HG02642 (cell line): ENCODE data around the gene ZNF230.

Source experiments
- ATAC-seq: cut with Tn5 transposase; IDR thresholded peaks from one replicate; pipeline ENCODE4 v1.9.1; 2021; ENCODE audit warnings: mild to moderate bottlenecking; ENCODE audit not compliant: unreplicated experiment, poor library complexity

ZNF230 gene

GRCh38 chr19:44032001-44032610 is 29.3 kb downstream of the ZNF230 start:
- ATAC-seq = no peak

GRCh38 chr19:44042147-44042546 is 39.4 kb downstream of the ZNF230 start:
- no peak for ATAC-seq

GRCh38 chr19:44050740-44051649 is 48.2 kb downstream of the ZNF230 start:
- peak; percentile 35 for ATAC-seq

DNA sequence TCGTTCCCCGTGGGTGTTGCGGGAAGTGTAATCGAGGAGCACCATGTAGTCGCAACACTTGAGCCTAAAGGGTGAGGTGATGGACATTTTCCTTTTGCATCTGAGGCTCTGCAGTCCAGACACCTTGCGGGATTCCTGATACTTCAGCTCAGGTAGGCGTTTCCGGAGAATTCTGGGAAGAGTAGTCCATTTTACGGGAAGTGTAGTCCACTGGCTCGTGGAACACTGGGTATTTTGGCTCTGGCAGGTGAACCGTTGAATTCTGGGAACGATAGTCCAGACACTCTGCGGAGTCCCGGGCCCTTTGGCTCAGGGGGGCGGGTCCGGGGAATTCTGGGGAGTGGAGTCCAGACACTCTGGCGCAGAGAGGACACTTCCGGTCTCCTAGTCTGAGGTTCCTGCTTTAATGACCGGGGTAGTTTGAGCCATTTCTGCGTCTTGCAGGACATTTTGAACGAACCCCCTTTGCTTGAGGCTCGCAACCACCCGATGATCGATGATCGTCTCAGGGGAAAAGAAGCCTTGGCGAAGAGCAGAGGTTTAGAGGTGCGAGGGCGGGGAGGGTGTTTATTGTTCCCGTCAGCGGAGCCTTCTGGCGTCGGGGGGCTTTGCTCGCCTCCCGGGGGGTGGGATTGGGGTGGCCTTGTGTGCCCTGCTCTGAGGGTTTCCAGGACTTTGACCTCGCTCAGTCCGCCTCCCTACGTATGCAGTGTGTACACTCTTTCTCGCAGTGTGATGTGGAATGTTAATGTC is 49.1 kb downstream of the ZNF230 start, which contains the start of gene ZNF223:
Gene ZNF223 (plus strand): TSS at position 387 of the 753 bp plus-strand sequence. CDS start 3,141 bp downstream, outside the sequence.
- peak; percentile 85 for ATAC-seq

- ATAC-seq = no peak
Measured at GRCh38 chr19:44055870-44056269, 53.1 kb downstream of the ZNF230 start.

DNA sequence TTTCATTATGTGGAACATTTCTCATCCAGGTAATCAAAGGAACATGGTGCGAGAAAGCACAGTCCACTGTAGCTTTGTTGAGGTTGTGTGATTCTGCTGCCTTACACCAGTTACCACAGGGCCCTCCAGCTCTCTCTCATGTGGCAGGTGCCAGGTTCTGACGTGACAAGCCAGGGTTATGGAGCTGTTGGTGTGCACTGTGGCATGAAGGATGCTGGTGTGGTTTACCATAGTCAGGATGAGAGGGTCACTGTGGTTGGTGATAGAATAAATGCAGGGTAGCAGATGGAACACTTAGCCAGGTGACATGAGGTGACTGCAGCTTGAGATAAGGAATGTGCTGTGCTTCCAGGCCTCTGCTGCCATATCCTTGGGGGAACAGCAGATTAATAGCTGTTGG is 56.5 kb downstream of the ZNF230 start:
- no peak for ATAC-seq

GRCh38 chr19:44061038-44061437 is 58.3 kb downstream of the ZNF230 start:
- ATAC-seq = no peak
